Measurements from ENCODE around the gene WDR81.

DNA sequence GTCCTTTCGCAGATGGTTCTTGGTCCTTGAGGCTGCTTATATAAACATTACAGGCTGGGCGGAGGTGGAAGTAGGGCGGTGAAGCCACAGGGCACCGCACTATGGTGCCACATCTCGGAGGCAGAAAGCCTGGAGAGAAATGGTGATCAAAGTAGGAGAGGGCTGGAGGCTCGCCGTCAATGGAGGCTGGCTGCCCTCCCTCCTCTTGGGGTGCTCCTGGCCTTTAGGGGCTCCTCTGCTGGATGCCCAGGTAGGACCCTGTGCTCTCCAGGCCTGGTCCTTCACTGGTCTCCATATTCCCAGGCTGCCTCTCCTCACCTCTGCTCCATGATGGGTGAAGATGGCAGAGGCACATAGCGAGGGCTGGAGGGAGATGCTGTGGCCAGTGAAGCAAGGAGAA is 12.2 kb upstream of the WDR81 start:
- TF ChIP-seq SP1 (IDR thresholded peaks at IDR 0.05), result no peak
- TF ChIP-seq FOXK2 (IDR thresholded peaks at IDR 0.05), result no peak
- no peak for TF ChIP-seq L3MBTL2 (conservative IDR thresholded peaks at IDR 0.05)
- TF ChIP-seq FOXM1 (IDR thresholded peaks at IDR 0.05; ENCODE audit: borderline replicate concordance), result no peak
- no peak for TF ChIP-seq TARDBP (IDR thresholded peaks at IDR 0.05)
- TF ChIP-seq FOXA1 (IDR thresholded peaks at IDR 0.05), result no peak
- TF ChIP-seq NFRKB (IDR thresholded peaks at IDR 0.05), result no peak
